SK-N-MC (cell line): ENCODE results near the gene ALS2CL.

ENCODE experiments used
- EZH2 ChIP-seq: fragments of 200-600 bp; sonication (generic); IDR thresholded peaks from one replicate; pipeline ENCODE4 v1.6.1; 2017; ENCODE audit warnings: antibody characterized with exemption
- POLR2AphosphoS5 ChIP-seq: IDR thresholded peaks from 2 replicates; pipeline ENCODE4 v1.6.1; 2012; ENCODE audit warnings: mild to moderate bottlenecking, low read depth, low read length, borderline replicate concordance

- TF ChIP-seq EZH2 (no peak), POLR2AphosphoS5 (no peak)
Measured at GRCh38 chr3:46721009-46721408, 27.5 kb upstream of the ALS2CL start.
